ENCODE data around the gene DRD3. TPM values are rescaled to one million over a fixed set of nuclear protein-coding genes. Genes with fewer than 3 reads are reported as not detected.

DRD3 gene
- polyA plus RNA-seq, 1 donor = not detected

GRCh38 chr3:114152519-114153151, 26.2 kb downstream of the DRD3 start:
- Histone ChIP-seq H3K4me3 (ENCODE audit: low read length) (peak overlapping the region; percentile 47), H3K36me3 (ENCODE audit: control insufficient read depth, insufficient read depth, low read length) (no peaks in the 10 kb centered on the region), H3K4me1 (ENCODE audit: control insufficient read depth, insufficient read depth, low read length) (peaks cover 3% of the 10 kb centered on the region), H3K9me3 (ENCODE audit: control insufficient read depth, low read depth, low read length) (no peaks in the 10 kb centered on the region), H3K27ac (ENCODE audit: low read length) (no peak overlapping the region), H3K27me3 (ENCODE audit: control insufficient read depth, insufficient read depth, low read length) (peaks cover 16% of the 10 kb centered on the region)
- peak; percentile 62 to 82 for DNase-seq
- WGBS (ENCODE audit: insufficient coverage, low lambda C conversion rate) = 20% methylated on average over 1 of the region's 35 CpGs

- peaks cover 3% of the 10 kb centered on the region for H3K4me1 ChIP-seq (ENCODE audit: control insufficient read depth, insufficient read depth, low read length)
- no CpG with 5 or more reads among the region's 3 CpGs for WGBS (ENCODE audit: insufficient coverage, low lambda C conversion rate)
- no peak overlapping the region for H3K4me3 ChIP-seq (ENCODE audit: low read length)
- no peaks in the 10 kb centered on the region for H3K36me3 ChIP-seq (ENCODE audit: control insufficient read depth, insufficient read depth, low read length)
- DNase-seq = no peak
- peaks cover 16% of the 10 kb centered on the region for H3K27me3 ChIP-seq (ENCODE audit: control insufficient read depth, insufficient read depth, low read length)
- H3K27ac ChIP-seq (ENCODE audit: low read length) = no peak overlapping the region
- H3K9me3 ChIP-seq (ENCODE audit: control insufficient read depth, low read depth, low read length) = no peaks in the 10 kb centered on the region
Observed at GRCh38 chr3:114151091-114151490, 27.8 kb downstream of the DRD3 start.

- Histone ChIP-seq H3K9me3 (ENCODE audit: control insufficient read depth, low read depth, low read length) (no peaks in the 10 kb centered on the region), H3K36me3 (ENCODE audit: control insufficient read depth, insufficient read depth, low read length) (no peaks in the 10 kb centered on the region), H3K4me3 (ENCODE audit: low read length) (no peak overlapping the region), H3K27ac (ENCODE audit: low read length) (no peak overlapping the region), H3K4me1 (ENCODE audit: control insufficient read depth, insufficient read depth, low read length) (no peaks in the 10 kb centered on the region), H3K27me3 (ENCODE audit: control insufficient read depth, insufficient read depth, low read length) (peaks cover 3% of the 10 kb centered on the region)
- no peak for DNase-seq
- WGBS (ENCODE audit: insufficient coverage, low lambda C conversion rate) = no CpG with 5 or more reads among the region's 9 CpGs
Observed at GRCh38 chr3:114147251-114147650, 31.6 kb downstream of the DRD3 start.

- H3K4me3 ChIP-seq (ENCODE audit: low read length) = no peak overlapping the region
- H3K27me3 ChIP-seq (ENCODE audit: control insufficient read depth, insufficient read depth, low read length) = no peaks in the 10 kb centered on the region
- no peaks in the 10 kb centered on the region for H3K9me3 ChIP-seq (ENCODE audit: control insufficient read depth, low read depth, low read length)
- no peaks in the 10 kb centered on the region for H3K4me1 ChIP-seq (ENCODE audit: control insufficient read depth, insufficient read depth, low read length)
- no peaks in the 10 kb centered on the region for H3K36me3 ChIP-seq (ENCODE audit: control insufficient read depth, insufficient read depth, low read length)
- 83% methylated on average over 3 of the region's 7 CpGs for whole genome bisulfite sequencing (ENCODE audit: insufficient coverage, low lambda C conversion rate)
- no peak for DNase-seq
- no peak overlapping the region for H3K27ac ChIP-seq (ENCODE audit: low read length)
Observed at GRCh38 chr3:114144909-114145688, 33.8 kb downstream of the DRD3 start.

- WGBS (ENCODE audit: insufficient coverage, low lambda C conversion rate) = 60% methylated on average over 1 of the region's 1 CpG
- no peak for DNase-seq
Observed at GRCh38 chr3:114143817-114144216, 35.0 kb downstream of the DRD3 start.

GRCh38 chr3:114139836-114140235, 39.0 kb downstream of the DRD3 start:
- H3K4me3 ChIP-seq (ENCODE audit: low read length) = no peak overlapping the region
- no peaks in the 10 kb centered on the region for H3K9me3 ChIP-seq (ENCODE audit: control insufficient read depth, low read depth, low read length)
- WGBS (ENCODE audit: insufficient coverage, low lambda C conversion rate) = no CpG with 5 or more reads among the region's 3 CpGs
- H3K27me3 ChIP-seq (ENCODE audit: control insufficient read depth, insufficient read depth, low read length) = no peaks in the 10 kb centered on the region
- no peak overlapping the region for H3K27ac ChIP-seq (ENCODE audit: low read length)
- no peaks in the 10 kb centered on the region for H3K36me3 ChIP-seq (ENCODE audit: control insufficient read depth, insufficient read depth, low read length)
- H3K4me1 ChIP-seq (ENCODE audit: control insufficient read depth, insufficient read depth, low read length) = no peaks in the 10 kb centered on the region
- no peak for DNase-seq

More at GRCh38 chr3:114143817-114144216, 35.0 kb downstream of the DRD3 start:
- no peaks in the 10 kb centered on the region for H3K4me1 ChIP-seq (ENCODE audit: control insufficient read depth, insufficient read depth, low read length)
- H3K36me3 ChIP-seq (ENCODE audit: control insufficient read depth, insufficient read depth, low read length) = no peaks in the 10 kb centered on the region
- H3K27ac ChIP-seq (ENCODE audit: low read length) = no peak overlapping the region
- H3K9me3 ChIP-seq (ENCODE audit: control insufficient read depth, low read depth, low read length) = no peaks in the 10 kb centered on the region
- H3K4me3 ChIP-seq (ENCODE audit: low read length) = no peak overlapping the region
- H3K27me3 ChIP-seq (ENCODE audit: control insufficient read depth, insufficient read depth, low read length) = no peaks in the 10 kb centered on the region

- Histone ChIP-seq H3K4me3 (ENCODE audit: low read length) (no peak overlapping the region), H3K9me3 (ENCODE audit: control insufficient read depth, low read depth, low read length) (no peaks in the 10 kb centered on the region), H3K4me1 (ENCODE audit: control insufficient read depth, insufficient read depth, low read length) (no peaks in the 10 kb centered on the region), H3K36me3 (ENCODE audit: control insufficient read depth, insufficient read depth, low read length) (no peaks in the 10 kb centered on the region), H3K27ac (ENCODE audit: low read length) (no peak overlapping the region), H3K27me3 (ENCODE audit: control insufficient read depth, insufficient read depth, low read length) (no peaks in the 10 kb centered on the region)
- WGBS (ENCODE audit: insufficient coverage, low lambda C conversion rate) = no CpG with 5 or more reads among the region's 3 CpGs
- DNase-seq = no peak
Observed at GRCh38 chr3:114133947-114134346, 44.9 kb downstream of the DRD3 start.

GRCh38 chr3:114132500-114132899, 46.4 kb downstream of the DRD3 start:
- Histone ChIP-seq H3K27me3 (ENCODE audit: control insufficient read depth, insufficient read depth, low read length) (no peaks in the 10 kb centered on the region), H3K27ac (ENCODE audit: low read length) (no peak overlapping the region), H3K4me1 (ENCODE audit: control insufficient read depth, insufficient read depth, low read length) (no peaks in the 10 kb centered on the region), H3K4me3 (ENCODE audit: low read length) (no peak overlapping the region), H3K9me3 (ENCODE audit: control insufficient read depth, low read depth, low read length) (no peaks in the 10 kb centered on the region), H3K36me3 (ENCODE audit: control insufficient read depth, insufficient read depth, low read length) (no peaks in the 10 kb centered on the region)
- DNase-seq = no peak
- WGBS (ENCODE audit: insufficient coverage, low lambda C conversion rate) = no CpG with 5 or more reads among the region's 3 CpGs

- WGBS (ENCODE audit: insufficient coverage, low lambda C conversion rate) = 100% methylated on average over 1 of the region's 8 CpGs
- Histone ChIP-seq H3K4me1 (ENCODE audit: control insufficient read depth, insufficient read depth, low read length) (no peaks in the 10 kb centered on the region), H3K9me3 (ENCODE audit: control insufficient read depth, low read depth, low read length) (no peaks in the 10 kb centered on the region), H3K27ac (ENCODE audit: low read length) (no peak overlapping the region), H3K27me3 (ENCODE audit: control insufficient read depth, insufficient read depth, low read length) (no peaks in the 10 kb centered on the region), H3K36me3 (ENCODE audit: control insufficient read depth, insufficient read depth, low read length) (no peaks in the 10 kb centered on the region), H3K4me3 (ENCODE audit: low read length) (no peak overlapping the region)
- no peak for DNase-seq
Observed at GRCh38 chr3:114128826-114129225, 50.0 kb downstream of the DRD3 start.

GRCh38 chr3:114128231-114128630, 50.6 kb downstream of the DRD3 start:
- Histone ChIP-seq H3K36me3 (ENCODE audit: control insufficient read depth, insufficient read depth, low read length) (no peaks in the 10 kb centered on the region), H3K27ac (ENCODE audit: low read length) (no peak overlapping the region), H3K4me1 (ENCODE audit: control insufficient read depth, insufficient read depth, low read length) (no peaks in the 10 kb centered on the region), H3K27me3 (ENCODE audit: control insufficient read depth, insufficient read depth, low read length) (no peaks in the 10 kb centered on the region), H3K9me3 (ENCODE audit: control insufficient read depth, low read depth, low read length) (no peaks in the 10 kb centered on the region), H3K4me3 (ENCODE audit: low read length) (no peak overlapping the region)
- DNase-seq = no peak
- 71% methylated on average over 1 of the region's 1 CpG for WGBS (ENCODE audit: insufficient coverage, low lambda C conversion rate)
